Measurements from ENCODE around the gene TJAP1.

GRCh38 chr6:43444582-43444981 lies 32.8 kb upstream of the TJAP1 start:
- TF ChIP-seq ZFP30 (CRISPR knock-in tag; IDR thresholded peaks at IDR 0.05) (no peak), ARNTL (CRISPR knock-in tag; IDR thresholded peaks at IDR 0.05; ENCODE audit: borderline replicate concordance, low read depth) (no peak), ZNF565 (CRISPR knock-in tag; conservative IDR thresholded peaks at IDR 0.05; ENCODE audit: low read depth) (no peak), CREB5 (CRISPR knock-in tag; IDR thresholded peaks at IDR 0.05; ENCODE audit: low read depth) (no peak)
